Fibroblast of lung (primary cell): ENCODE measurements around the gene CHST11. TPM values are rescaled to one million over a fixed set of nuclear protein-coding genes. Genes with fewer than 3 reads are reported as not detected.

Source experiments
- DNase-seq, 2 donors: peaks; one replicate each; pipeline versions ENCODE4 v3.0.0 to v3.0.0-alpha.2; 2010; ENCODE audit warnings: low read depth in 2 of 2
- H2AFZ ChIP-seq: 2 replicates; pipeline ENCODE4 v1.5.1; 2012; ENCODE audit warnings: low read length, control low read depth, inconsistent platforms
- H3K27ac ChIP-seq: 2 replicates; pipeline ENCODE4 v1.5.1; 2011; ENCODE audit warnings: low read length, control low read depth; ENCODE audit not compliant: insufficient read depth
- H3K27me3 ChIP-seq: 2 replicates; pipeline ENCODE4 v1.5.1; 2011; ENCODE audit warnings: mild to moderate bottlenecking, low read length; ENCODE audit not compliant: control insufficient read depth, insufficient read depth
- H3K36me3 ChIP-seq: 2 replicates; pipeline ENCODE4 v1.5.1; 2011; ENCODE audit warnings: low read length; ENCODE audit not compliant: control insufficient read depth, insufficient read depth
- H3K4me1 ChIP-seq: 2 replicates; pipeline ENCODE4 v1.5.1; 2011; ENCODE audit warnings: low read length; ENCODE audit not compliant: control insufficient read depth, insufficient read depth; ENCODE audit errors: extremely low read depth
- H3K4me2 ChIP-seq: 2 replicates; pipeline ENCODE4 v1.5.1; 2011; ENCODE audit warnings: low read length, control low read depth; ENCODE audit not compliant: insufficient read depth; ENCODE audit errors: extremely low read depth
- H3K4me3 ChIP-seq, 4 experiments: fragments of 200-600 bp in 1 of 4; sonication (generic) in 1 of 4; replicated peaks in 1 of 4; 2 replicates each; pipeline ENCODE4 v1.5.1; 2011 to 2016; ENCODE audit warnings: low read length in 4 of 4, low read depth in 3 of 4, mild to moderate bottlenecking in 3 of 4, control low read depth in 2 of 4, inconsistent platforms in 1 of 4, mixed read lengths in 1 of 4; ENCODE audit not compliant: insufficient read depth in 1 of 4; ENCODE audit errors: control extremely low read depth in 1 of 4
- H3K79me2 ChIP-seq: 2 replicates; pipeline ENCODE4 v1.5.1; 2012; ENCODE audit warnings: mild to moderate bottlenecking, low read length, inconsistent platforms; ENCODE audit not compliant: control insufficient read depth, insufficient read depth
- H3K9ac ChIP-seq: 2 replicates; pipeline ENCODE4 v1.5.1; 2011; ENCODE audit warnings: mild to moderate bottlenecking, low read length, control low read depth; ENCODE audit not compliant: insufficient read depth
- H3K9me3 ChIP-seq: 2 replicates; pipeline ENCODE4 v1.5.1; 2012; ENCODE audit warnings: low read depth, low read length; ENCODE audit not compliant: control insufficient read depth, insufficient read depth
- H4K20me1 ChIP-seq: 2 replicates; pipeline ENCODE4 v1.5.1; 2011; ENCODE audit warnings: low read length; ENCODE audit not compliant: control insufficient read depth, insufficient read depth; ENCODE audit errors: extremely low read depth
- EZH2 ChIP-seq: IDR thresholded peaks from 2 replicates; pipeline ENCODE4 v1.5.1; 2012; ENCODE audit warnings: low read length, control low read depth, mild to moderate bottlenecking; ENCODE audit errors: missing control alignments
- polyA plus RNA-seq, 2 donors: library from polyadenylated mRNA; depleted of rRNA in 1 of 2; stranded (reverse) in 1 of 2; unstranded in 1 of 2; fragments of >200 nt; gene quantifications; 2 replicates each; pipeline ENCODE4 v1.2.1, GENCODE V29; 2011 to 2012; ENCODE audit warnings: missing spikeins in 1 of 2
- total RNA-seq: library from RNA; depleted of rRNA; stranded (reverse); fragments of >200 nt; gene quantifications from 2 replicates; pipeline ENCODE4 v1.2.1, GENCODE V29; 2014
- TF ChIP-seq, protein P1 (sequence below), 2 donors: IDR thresholded peaks in 1 of 2; conservative IDR thresholded peaks in 1 of 2; 1 replicate in 1 of 2; 2 replicates in 1 of 2; pipeline ENCODE4 v1.5.1; 2011 to 2012; ENCODE audit warnings: low read length in 2 of 2, control low read depth in 1 of 2, inconsistent platforms in 1 of 2, low read depth in 1 of 2, mild to moderate bottlenecking in 1 of 2

CHST11 gene
- total and polyA plus RNA-seq, 2 donors (not counting 1 experiment from before 2014, with no cell fraction given): 3.5 to 9.1 TPM

DNA sequence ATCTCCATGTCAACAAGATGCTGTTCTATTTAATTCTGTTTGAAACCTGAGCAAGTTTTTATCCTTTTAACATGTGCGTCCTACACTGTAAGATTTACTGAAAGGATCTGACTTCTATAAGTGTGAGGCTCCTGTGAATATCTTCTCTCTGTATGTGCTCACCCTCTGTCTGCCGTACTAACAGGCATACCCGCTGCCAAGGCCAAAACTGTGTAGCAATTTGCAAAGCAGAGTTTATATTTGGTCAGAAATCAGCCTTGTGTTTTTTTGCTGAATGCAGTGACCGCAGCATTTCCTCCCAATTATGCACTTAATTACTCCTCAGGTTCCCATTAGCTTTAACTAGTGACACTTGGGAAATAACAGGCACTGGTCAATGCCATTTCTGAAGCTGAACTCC is 12.3 kb downstream of the CHST11 start:
- no peak overlapping the region for H2AFZ ChIP-seq
- no peaks in the 10 kb centered on the region for H3K36me3 ChIP-seq
- H3K4me2 ChIP-seq: no peak overlapping the region
- H3K4me3 ChIP-seq: no peak overlapping the region
- H3K9me3 ChIP-seq: no peaks in the 10 kb centered on the region
- H3K79me2 ChIP-seq: no peaks in the 10 kb centered on the region
- DNase-seq: no peak
- no peaks in the 10 kb centered on the region for H3K4me1 ChIP-seq
- H3K27me3 ChIP-seq: no peaks in the 10 kb centered on the region
- no peak overlapping the region for H3K9ac ChIP-seq
- no peaks in the 10 kb centered on the region for H4K20me1 ChIP-seq
- no peak overlapping the region for H3K27ac ChIP-seq
- TF ChIP-seq, protein P1, sequence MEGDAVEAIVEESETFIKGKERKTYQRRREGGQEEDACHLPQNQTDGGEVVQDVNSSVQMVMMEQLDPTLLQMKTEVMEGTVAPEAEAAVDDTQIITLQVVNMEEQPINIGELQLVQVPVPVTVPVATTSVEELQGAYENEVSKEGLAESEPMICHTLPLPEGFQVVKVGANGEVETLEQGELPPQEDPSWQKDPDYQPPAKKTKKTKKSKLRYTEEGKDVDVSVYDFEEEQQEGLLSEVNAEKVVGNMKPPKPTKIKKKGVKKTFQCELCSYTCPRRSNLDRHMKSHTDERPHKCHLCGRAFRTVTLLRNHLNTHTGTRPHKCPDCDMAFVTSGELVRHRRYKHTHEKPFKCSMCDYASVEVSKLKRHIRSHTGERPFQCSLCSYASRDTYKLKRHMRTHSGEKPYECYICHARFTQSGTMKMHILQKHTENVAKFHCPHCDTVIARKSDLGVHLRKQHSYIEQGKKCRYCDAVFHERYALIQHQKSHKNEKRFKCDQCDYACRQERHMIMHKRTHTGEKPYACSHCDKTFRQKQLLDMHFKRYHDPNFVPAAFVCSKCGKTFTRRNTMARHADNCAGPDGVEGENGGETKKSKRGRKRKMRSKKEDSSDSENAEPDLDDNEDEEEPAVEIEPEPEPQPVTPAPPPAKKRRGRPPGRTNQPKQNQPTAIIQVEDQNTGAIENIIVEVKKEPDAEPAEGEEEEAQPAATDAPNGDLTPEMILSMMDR (conservative IDR thresholded peaks at IDR 0.05 in 1 of 2, IDR thresholded peaks at IDR 0.05 in 1 of 2; ENCODE audit: low read depth in 1 of 2, low read length in 2 of 2): no peak
- TF ChIP-seq EZH2: no peak

DNA sequence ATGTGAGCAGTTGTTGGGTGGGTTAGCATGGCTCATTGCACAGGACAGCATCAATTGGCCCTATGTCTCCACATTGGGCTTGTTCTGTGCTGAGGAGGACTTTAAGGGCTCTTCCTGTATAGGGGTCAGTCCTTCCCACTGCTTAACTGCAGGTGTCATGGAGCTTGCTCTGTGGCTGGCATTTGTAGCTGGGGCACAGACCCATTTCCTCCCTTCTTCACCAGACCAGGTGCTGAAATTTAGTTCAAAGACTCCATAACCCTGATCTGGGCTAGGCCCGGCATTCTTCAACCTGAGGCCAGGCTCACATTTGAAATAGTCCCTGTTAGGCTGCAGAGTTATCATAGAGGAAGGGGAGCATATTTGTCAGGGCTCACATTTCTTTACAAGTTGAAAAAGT is 12.8 kb downstream of the CHST11 start:
- H3K79me2 ChIP-seq: no peaks in the 10 kb centered on the region
- no peak for DNase-seq
- no peak overlapping the region for H2AFZ ChIP-seq

DNA sequence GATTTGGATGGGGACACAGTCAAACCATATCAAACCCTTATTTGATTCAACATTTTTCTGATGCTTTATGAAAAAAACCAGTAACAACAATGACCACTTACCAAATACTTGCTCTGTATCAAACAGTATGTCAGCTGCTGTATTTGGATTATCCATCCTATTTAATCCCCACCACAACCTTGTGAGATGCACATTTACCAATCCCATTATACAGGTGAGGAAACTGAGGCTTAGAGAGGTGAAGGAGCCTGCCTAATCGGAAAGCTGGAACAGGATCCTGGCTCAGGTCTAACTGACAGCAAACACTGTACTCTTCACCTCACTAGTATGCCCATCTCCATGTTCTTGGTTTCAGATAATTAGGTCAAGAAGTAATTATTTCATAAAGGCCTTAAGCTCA is 13.8 kb downstream of the CHST11 start:
- Histone ChIP-seq H3K4me2 (no peak overlapping the region), H3K9ac (no peak overlapping the region)
- no peak for TF ChIP-seq EZH2
- TF ChIP-seq, protein P1 (conservative IDR thresholded peaks at IDR 0.05 in 1 of 2, IDR thresholded peaks at IDR 0.05 in 1 of 2; ENCODE audit: low read depth in 1 of 2, low read length in 2 of 2): no peak

More for the DNA sequence above, 12.8 kb downstream of the CHST11 start:
- Histone ChIP-seq H3K36me3 (no peaks in the 10 kb centered on the region), H3K27ac (no peak overlapping the region), H3K9ac (no peak overlapping the region), H3K4me1 (no peaks in the 10 kb centered on the region), H3K4me3 (no peak overlapping the region), H3K27me3 (no peaks in the 10 kb centered on the region), H4K20me1 (no peaks in the 10 kb centered on the region), H3K9me3 (no peaks in the 10 kb centered on the region), H3K4me2 (no peak overlapping the region)
- TF ChIP-seq, protein P1 (conservative IDR thresholded peaks at IDR 0.05 in 1 of 2, IDR thresholded peaks at IDR 0.05 in 1 of 2; ENCODE audit: low read depth in 1 of 2, low read length in 2 of 2): no peak
- no peak for TF ChIP-seq EZH2

More for the DNA sequence above, 13.8 kb downstream of the CHST11 start:
- Histone ChIP-seq H3K27me3 (no peaks in the 10 kb centered on the region), H3K79me2 (no peaks in the 10 kb centered on the region), H3K9me3 (no peaks in the 10 kb centered on the region), H4K20me1 (no peaks in the 10 kb centered on the region), H3K27ac (no peak overlapping the region), H3K4me1 (no peaks in the 10 kb centered on the region), H2AFZ (no peak overlapping the region), H3K36me3 (no peaks in the 10 kb centered on the region), H3K4me3 (no peak overlapping the region)
- DNase-seq: no peak
